Endothelial cell of umbilical vein (primary cell): ENCODE results near the gene TGFBR3. TPM values are rescaled to one million over a fixed set of nuclear protein-coding genes. Genes with fewer than 3 reads are reported as not detected.

Source experiments
- BruUV-seq: library from RNA; stranded (reverse); fragments of 400-500 nt; replicated peaks from 2 replicates; lab custom pipeline; 2021; lab: Mats Ljungman, UMichigan
- CTCF ChIA-PET: fragments of 300-600, 350-600 bp; sonication (Branson Sonifier 250); formaldehyde crosslinking; loops from one replicate; lab custom pipeline; 2021; ENCODE audit warnings: antibody characterized with exemption, inconsistent platforms; lab: Charles Lee
- POLR2A ChIA-PET: fragments of 300-600, 350-600 bp; sonication (Branson Sonifier 250); formaldehyde crosslinking; loops from one replicate; lab custom pipeline; 2021; ENCODE audit warnings: antibody characterized with exemption, inconsistent platforms; lab: Charles Lee
- DNase-seq: peaks from one replicate; pipeline ENCODE4 v3.0.0-alpha.2; 2011; ENCODE audit warnings: low read depth, low spot score
- FAIRE-seq: peaks from 2 replicates; lab custom pipeline; 2011; peaks lifted over from hg19 to GRCh38; lab: Jason Lieb, UNC
- H2AFZ ChIP-seq: 2 replicates; pipeline ENCODE4 v1.6.0; 2012; ENCODE audit warnings: low read depth, low read length, control low read depth, inconsistent platforms
- H3K27ac ChIP-seq: 2 replicates; pipeline ENCODE4 v1.5.1; 2011; ENCODE audit warnings: low read depth, mild to moderate bottlenecking, control low read depth, low read length, moderate library complexity; ENCODE audit not compliant: insufficient read depth
- H3K27me3 ChIP-seq, 2 experiments: 2 replicates each; pipeline versions ENCODE4 v1.6.0 to v1.6.1; 2011; ENCODE audit warnings: low read length in 2 of 2, mixed read lengths in 1 of 2; ENCODE audit not compliant: control insufficient read depth in 2 of 2, insufficient read depth in 2 of 2
- H3K36me3 ChIP-seq, 2 experiments: 2 replicates in 1 of 2; 3 replicates in 1 of 2; pipeline ENCODE4 v1.5.1; 2011; ENCODE audit warnings: low read length in 2 of 2, mild to moderate bottlenecking in 1 of 2, moderate library complexity in 1 of 2; ENCODE audit not compliant: control insufficient read depth in 2 of 2, insufficient read depth in 2 of 2; ENCODE audit errors: extremely low read depth in 1 of 2
- H3K4me1 ChIP-seq: 3 replicates; pipeline ENCODE4 v1.5.1; 2011; ENCODE audit warnings: mild to moderate bottlenecking, low read length; ENCODE audit not compliant: control insufficient read depth, insufficient read depth; ENCODE audit errors: extremely low read depth
- H3K4me2 ChIP-seq: 2 replicates; pipeline ENCODE4 v1.6.1; 2011; ENCODE audit warnings: low read length, control low read depth, mixed read lengths; ENCODE audit not compliant: insufficient read depth
- H3K4me3 ChIP-seq, 3 experiments: fragments of 200-600 bp in 1 of 3; sonication (generic), shearing (Covaris generic) in 1 of 3; replicated peaks in 1 of 3; 2 replicates each; pipeline ENCODE4 v1.5.1; 2011 to 2016; ENCODE audit warnings: control low read depth in 3 of 3, low read length in 3 of 3, mild to moderate bottlenecking in 2 of 3, inconsistent platforms in 1 of 3, low read depth in 1 of 3, moderate library complexity in 1 of 3; ENCODE audit not compliant: insufficient read depth in 1 of 3
- H3K79me2 ChIP-seq: 2 replicates; pipeline ENCODE4 v1.6.0; 2012; ENCODE audit warnings: low read length, inconsistent platforms; ENCODE audit not compliant: control insufficient read depth, insufficient read depth
- H3K9ac ChIP-seq: replicated peaks from 2 replicates; pipeline ENCODE3; 2011; ENCODE audit warnings: low read length, control low read depth; ENCODE audit not compliant: insufficient read depth; ENCODE audit errors: extremely low read depth
- H3K9me1 ChIP-seq: replicated peaks from 3 replicates; pipeline ENCODE4 v1.6.0; 2011; ENCODE audit warnings: mild to moderate bottlenecking, low read length; ENCODE audit not compliant: control insufficient read depth, insufficient read depth; ENCODE audit errors: extremely low read depth
- H3K9me3 ChIP-seq: replicated peaks from 2 replicates; pipeline ENCODE4 v1.5.1; 2012; ENCODE audit warnings: low read length, inconsistent platforms; ENCODE audit not compliant: control insufficient read depth, insufficient read depth
- H4K20me1 ChIP-seq: replicated peaks from 2 replicates; pipeline ENCODE3; 2011; ENCODE audit warnings: mild to moderate bottlenecking, low read length; ENCODE audit not compliant: control insufficient read depth, insufficient read depth; ENCODE audit errors: extremely low read depth
- CTCF ChIP-seq, 2 donors: IDR thresholded peaks; 1 replicate in 1 of 2; 2 replicates in 1 of 2; pipeline ENCODE4 v1.5.1; 2011; ENCODE audit warnings: low read length in 2 of 2, mild to moderate bottlenecking in 2 of 2, moderate library complexity in 2 of 2, control low read depth in 1 of 2, inconsistent platforms in 1 of 2, low read depth in 1 of 2; ENCODE audit not compliant: insufficient read depth in 1 of 2; ENCODE audit errors: extremely low read depth in 1 of 2
- EZH2 ChIP-seq: IDR thresholded peaks from 2 replicates; pipeline ENCODE4 v1.6.1; 2012; ENCODE audit warnings: borderline replicate concordance, low read depth, mild to moderate bottlenecking, moderate library complexity, low read length, inconsistent platforms; ENCODE audit not compliant: severe bottlenecking
- FOS ChIP-seq: IDR thresholded peaks from 2 replicates; pipeline ENCODE4 v1.6.1; 2011; ENCODE audit warnings: mild to moderate bottlenecking, low read length, moderate library complexity, borderline replicate concordance; ENCODE audit not compliant: insufficient read depth
- GATA2 ChIP-seq: IDR thresholded peaks from 2 replicates; pipeline ENCODE4 v1.7.0; 2011; ENCODE audit warnings: low read depth, mild to moderate bottlenecking, moderate library complexity, mixed read lengths, low read length; ENCODE audit not compliant: insufficient read length, insufficient read depth
- JUN ChIP-seq: IDR thresholded peaks from 2 replicates; pipeline ENCODE4 v1.6.1; 2011; ENCODE audit warnings: borderline replicate concordance, low read depth; ENCODE audit not compliant: insufficient read length, insufficient read depth
- MAX ChIP-seq: IDR thresholded peaks from 2 replicates; pipeline ENCODE4 v1.6.1; 2011; ENCODE audit not compliant: insufficient read depth, insufficient read length
- MYC ChIP-seq: IDR thresholded peaks from one replicate; pipeline ENCODE4 v1.6.1; 2011; ENCODE audit warnings: mild to moderate bottlenecking, low read depth, low read length
- POLR2A ChIP-seq: IDR thresholded peaks from 2 replicates; pipeline ENCODE4 v1.6.1; 2012; ENCODE audit warnings: low read depth, mild to moderate bottlenecking, control low read depth, low read length
- POLR2AphosphoS5 ChIP-seq: IDR thresholded peaks from 2 replicates; pipeline ENCODE4 v1.6.1; 2012; ENCODE audit warnings: low read depth, mild to moderate bottlenecking, control low read depth, low read length, moderate library complexity; ENCODE audit not compliant: insufficient read depth
- dilution Hi-C: fragments of 300-500 bp; cut with MboI; formaldehyde crosslinking; loops from one replicate; pipeline ENCODE4 v1.15.0; 2019; ENCODE audit warnings: low sequenced_read_pairs; ENCODE audit not compliant: extremely low pct_ligation_motif_present
- intact Hi-C: fragments of 100-400 bp; cut with micrococcal nuclease; formaldehyde crosslinking; loops from one replicate; pipeline ENCODE4 v1.10.0; 2022
- polyA plus RNA-seq, 4 experiments: library from polyadenylated mRNA; depleted of rRNA in 3 of 4; stranded (reverse) in 3 of 4; unstranded in 1 of 4; fragments of >200 nt; gene quantifications; 2 replicates each; pipeline versions ENCODE4 v1.2.1 to v1.2.3, GENCODE V29; 2011 to 2012; ENCODE audit warnings: missing spikeins in 1 of 4
- total RNA-seq: library from RNA; stranded (reverse); gene quantifications from 2 replicates; pipeline ENCODE4 v1.2.3, GENCODE V29; 2021

The TGFBR3 gene
- total and polyA plus RNA-seq, 2 donors (not counting 3 experiments of a cell fraction or from before 2014, with no cell fraction given) = 8.0 to 13.4 TPM

GRCh38 chr1:91806769-91807700, 78.9 kb downstream of the TGFBR3 start:
- dilution Hi-C loops = no loop called here
- Histone ChIP-seq H2AFZ (no peak overlapping the region), H3K4me2 (no peak overlapping the region), H3K4me1 (peaks cover 21% of the 10 kb centered on the region), H3K9me3 (no peaks in the 10 kb centered on the region), H3K36me3 (no peaks in the 10 kb centered on the region), H3K4me3 (no peak overlapping the region), H3K27me3 (no peaks in the 10 kb centered on the region), H3K9ac (no peak overlapping the region), H3K79me2 (no peaks in the 10 kb centered on the region), H3K9me1 (no peaks in the 10 kb centered on the region), H4K20me1 (no peaks in the 10 kb centered on the region), H3K27ac (peak overlapping the region; percentile 7)
- intact Hi-C loops = loop anchor here (1.0 to 5.0 kb wide), 3 partner anchors 11 to 80 kb away; partner anchors contain the start of gene TGFBR3
- DNase-seq (peak; percentile 81), FAIRE-seq (peak; percentile 68)
- CTCF ChIA-PET = interaction anchor here (1.1 to 1.9 kb wide), 4 partner anchors 16 to 77 kb away, joined by 3 to 7 read pairs (median 4); no protein-coding TSS in a partner anchor
- BruUV-seq = no TSS peak
- TF ChIP-seq FOS = no peak
- TF ChIP-seq EZH2 = no peak
- POLR2A ChIA-PET = no interaction called here

- DNase-seq (no peak), FAIRE-seq (no peak)
- BruUV-seq = no TSS peak
- dilution Hi-C loops (no loop called here), intact Hi-C loops (loop anchor here (5.0 kb wide), 2 partner anchors 49 to 81 kb away; partner anchors contain the start of gene TGFBR3)
- POLR2A ChIA-PET = no interaction called here
- Histone ChIP-seq H3K4me2 (no peak overlapping the region), H3K4me3 (no peak overlapping the region), H2AFZ (no peak overlapping the region), H3K9ac (no peak overlapping the region), H3K36me3 (no peaks in the 10 kb centered on the region), H3K4me1 (peaks cover 21% of the 10 kb centered on the region), H3K27ac (no peak overlapping the region), H3K9me3 (no peaks in the 10 kb centered on the region), H3K27me3 (no peaks in the 10 kb centered on the region), H4K20me1 (no peaks in the 10 kb centered on the region), H3K79me2 (no peaks in the 10 kb centered on the region), H3K9me1 (no peaks in the 10 kb centered on the region)
- CTCF ChIA-PET = interaction anchor here (1.1 to 1.9 kb wide), 2 partner anchors 24 to 29 kb away, joined by 3 to 7 read pairs; no protein-coding TSS in a partner anchor
- no peak for TF ChIP-seq FOS
- no peak for TF ChIP-seq GATA2
- no peak for TF ChIP-seq JUN
- TF ChIP-seq EZH2 = no peak
- no peak for TF ChIP-seq MAX
- TF ChIP-seq MYC = no peak
- no peak for TF ChIP-seq POLR2AphosphoS5
- no peak for TF ChIP-seq CTCF (IDR thresholded peaks at IDR 0.05; ENCODE audit: extremely low read depth in 1 of 2, insufficient read depth in 1 of 2, low read depth in 1 of 2, low read length in 2 of 2)
- TF ChIP-seq POLR2A = no peak
These were observed 79.7 kb downstream of the TGFBR3 start for GRCh38 chr1:91806181-91806768.
